Gastrocnemius medialis (tissue), 4 donors: Measurements from ENCODE around the gene MED12L.
"Not testable (repeated sequence)": the region's sequence is repeated elsewhere in the genome, so short reads cannot be mapped to it uniquely, and the experiment has no call there.

ENCODE experiments used
- CTCF ChIP-seq, 5 experiments: fragments of 450-650 bp in 3 of 5; fragments of 200-600 bp in 2 of 5; sonication (generic) in 2 of 5; IDR thresholded peaks in 4 of 5; conservative IDR thresholded peaks in 1 of 5; 1 replicate in 4 of 5; 2 replicates in 1 of 5; pipeline ENCODE4 v1.5.1; 2016 to 2019; ENCODE audit warnings: antibody characterized with exemption in 5 of 5, mild to moderate bottlenecking in 3 of 5, moderate library complexity in 3 of 5
- POLR2A ChIP-seq, 2 donors: fragments of 450-650 bp; IDR thresholded peaks; one replicate each; pipeline ENCODE4 v1.6.1; 2017; ENCODE audit warnings: antibody characterized with exemption in 2 of 2, mild to moderate bottlenecking in 2 of 2, moderate library complexity in 2 of 2

GRCh38 chr3:151242006-151242405, 156.5 kb downstream of the MED12L start:
- not testable (repeated sequence) for TF ChIP-seq CTCF (IDR thresholded peaks at IDR 0.05 in 4 of 5, conservative IDR thresholded peaks at IDR 0.05 in 1 of 5); POLR2A (IDR thresholded peaks at IDR 0.05)
